NK-92 (cell line): ENCODE measurements around the gene S100A10.

ENCODE experiments used
- DNase-seq: peaks from one replicate; lab custom pipeline; 2025; ENCODE audit not compliant: unreplicated experiment; lab: John Stamatoyannopoulos, UW

Gene S100A10

GRCh38 chr1:151939141-151939540 lies 54.5 kb downstream of the S100A10 start:
- DNase-seq, result no peak

GRCh38 chr1:151936653-151937052 lies 57.0 kb downstream of the S100A10 start:
- no peak for DNase-seq

GRCh38 chr1:151935894-151936602 lies 57.6 kb downstream of the S100A10 start:
- no peak for DNase-seq

- no peak for DNase-seq
Observed at GRCh38 chr1:151935154-151935553, 58.5 kb downstream of the S100A10 start.

GRCh38 chr1:151934048-151934493 lies 59.6 kb downstream of the S100A10 start:
- no peak for DNase-seq
